Erythroblast (primary cell): Measurements from ENCODE around the gene CCNB3.
"Not testable (repeated sequence)": the region's sequence is repeated elsewhere in the genome, so short reads cannot be mapped to it uniquely, and the experiment has no call there.

Source experiments
- DNase-seq, 2 experiments: peaks; one replicate each; lab custom pipeline; 2025; lab: John Stamatoyannopoulos, UW
- GATA1 ChIP-seq: IDR thresholded peaks from 2 replicates; pipeline ENCODE4 v1.6.1; 2011; ENCODE audit warnings: low read depth, mild to moderate bottlenecking, control low read depth, low read length, moderate library complexity
- POLR2A ChIP-seq: IDR thresholded peaks from 2 replicates; pipeline ENCODE4 v1.6.1; 2011; ENCODE audit warnings: mild to moderate bottlenecking, low read length

CCNB3 gene

GRCh38 chrX:50200907-50201306, 3.7 kb upstream of the CCNB3 start, which contains the start of gene AKAP4:
Gene AKAP4, minus strand, starts transcription at chrX:50201007. Its CDS starts 118 bp downstream, at chrX:50200889.
- DNase-seq: no peak
- TF ChIP-seq POLR2A: no peak
- TF ChIP-seq GATA1: no peak

DNA sequence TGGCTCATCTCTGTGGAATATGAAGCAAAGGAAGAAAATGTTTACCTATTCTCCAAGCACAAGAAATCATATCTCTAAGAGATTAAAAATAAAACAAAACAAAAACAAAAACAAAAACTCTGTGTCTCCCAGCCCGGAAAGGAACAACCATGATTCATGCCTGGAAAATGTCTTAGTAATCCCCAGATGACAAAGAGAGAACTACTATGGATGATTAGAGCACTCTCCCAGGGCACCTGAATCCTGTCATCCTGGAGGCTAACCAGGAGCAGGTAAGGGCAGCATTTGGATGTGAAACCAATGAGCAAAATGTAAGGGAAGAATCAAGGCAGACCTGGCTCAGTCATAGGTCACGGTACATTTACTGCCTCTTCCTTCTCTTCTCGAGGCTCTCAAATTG, 2.0 kb upstream of the CCNB3 start:
- TF ChIP-seq POLR2A (no peak), GATA1 (no peak)
- DNase-seq: no peak

DNA sequence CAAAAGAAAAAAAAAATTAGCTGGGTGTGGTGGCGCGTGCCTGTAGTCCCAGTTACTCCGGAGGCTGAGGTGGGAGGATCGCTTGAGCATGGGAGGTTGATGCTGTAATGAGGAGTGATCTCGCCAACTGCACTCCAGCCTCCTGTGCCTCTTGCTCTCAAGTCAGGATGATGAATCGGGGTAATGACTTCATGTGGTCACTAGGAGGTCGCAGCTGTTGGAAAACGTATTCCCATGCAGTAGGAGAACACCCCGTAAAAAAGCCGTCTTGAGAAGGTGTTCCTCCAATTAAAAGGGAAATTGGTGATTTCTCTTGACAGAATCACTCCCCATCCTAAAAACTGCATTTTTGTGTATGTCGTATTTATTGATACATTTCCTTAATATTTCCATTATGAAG, 2.2 kb downstream of the CCNB3 start:
- peak in 1 of 2 experiments; percentile 1 for DNase-seq
- TF ChIP-seq POLR2A (no peak), GATA1 (no peak)

GRCh38 chrX:50211510-50211909, 6.9 kb downstream of the CCNB3 start:
- TF ChIP-seq POLR2A: no peak
- TF ChIP-seq GATA1: no peak
- peak; percentile 2 to 33 for DNase-seq

DNA sequence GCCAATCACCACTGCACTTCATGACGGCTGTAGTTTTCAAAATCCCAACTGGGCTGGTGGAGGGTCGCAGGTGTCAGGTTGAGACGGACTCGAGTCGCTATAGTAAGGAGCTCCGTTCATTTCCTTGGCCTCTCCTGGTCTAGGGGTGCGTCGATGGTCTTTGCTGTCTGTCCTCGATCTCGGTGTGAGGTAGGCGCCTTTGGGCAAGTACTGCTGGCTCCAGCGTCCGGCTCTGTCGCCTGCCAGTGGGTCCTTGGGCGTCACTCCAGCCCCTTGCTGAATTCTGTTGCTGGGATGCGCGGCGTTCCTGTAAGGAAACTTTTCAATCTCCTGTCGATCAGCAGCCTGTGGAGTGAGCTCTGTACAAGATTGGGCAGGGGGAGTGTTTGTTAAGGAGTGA, 76.7 kb downstream of the CCNB3 start:
- no peak for TF ChIP-seq POLR2A
- no peak for TF ChIP-seq GATA1
- DNase-seq: no peak

DNA sequence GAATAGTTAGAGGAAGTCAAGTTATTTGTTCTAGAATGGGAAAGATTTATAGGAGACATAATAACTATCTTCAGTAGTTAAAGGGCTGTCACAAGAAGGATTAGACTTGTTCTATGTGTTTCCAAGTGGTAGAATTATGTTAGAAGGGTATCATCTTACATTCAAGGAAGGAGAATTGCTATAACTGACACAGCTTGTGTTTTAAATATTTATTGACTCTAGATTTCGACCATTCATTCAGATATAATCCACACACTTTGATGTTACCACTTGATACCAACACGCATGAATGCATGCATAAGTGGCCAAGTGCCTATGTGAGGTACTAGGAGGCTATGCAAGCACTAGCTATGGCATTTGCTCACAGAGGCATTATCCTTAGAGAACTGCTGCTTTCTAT, 122.7 kb downstream of the CCNB3 start:
- DNase-seq: no peak
- TF ChIP-seq GATA1 (no peak), POLR2A (no peak)

DNA sequence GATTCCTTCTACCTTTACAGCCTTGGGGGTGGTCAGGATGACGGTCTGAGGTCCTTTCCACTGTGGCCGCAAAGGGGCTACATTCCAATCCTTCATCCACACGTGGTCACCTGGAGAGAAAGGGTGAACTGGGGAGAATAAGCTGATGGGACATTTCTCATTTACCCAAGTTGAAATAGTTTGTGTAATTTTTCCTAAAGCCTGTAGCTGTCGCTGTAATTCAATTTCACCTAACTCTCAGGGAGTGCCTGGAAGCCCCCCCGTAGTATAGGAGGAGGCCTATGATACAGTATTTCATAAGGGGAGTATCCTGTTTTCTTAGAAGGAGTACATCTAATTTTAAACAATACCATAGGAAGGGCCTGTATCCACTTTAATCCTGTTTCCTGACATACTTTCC, 128.1 kb downstream of the CCNB3 start:
- DNase-seq: not testable (repeated sequence)

DNA sequence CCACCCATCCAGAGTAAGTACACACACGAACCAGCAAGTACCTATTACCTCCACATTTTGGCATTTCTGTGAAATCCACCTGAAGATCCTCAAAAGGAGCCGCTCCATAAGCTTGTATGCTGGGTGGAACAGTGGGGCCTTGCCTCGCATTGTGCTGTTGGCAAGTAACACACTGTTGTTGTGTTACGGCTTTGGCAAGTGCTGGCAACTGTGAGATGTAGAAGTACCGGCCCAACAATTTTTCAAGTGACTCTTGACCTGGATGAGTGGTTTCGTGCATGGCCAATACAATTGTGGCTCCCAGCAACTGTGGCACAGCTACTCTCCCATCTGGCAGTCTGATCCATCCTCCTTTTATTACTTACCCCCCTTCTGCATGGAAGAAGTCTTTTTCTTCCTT, 128.7 kb downstream of the CCNB3 start:
- no peak for DNase-seq
- no peak for TF ChIP-seq POLR2A
- TF ChIP-seq GATA1: no peak

- DNase-seq: no peak
- TF ChIP-seq GATA1 (no peak), POLR2A (no peak)
These were observed 139.4 kb downstream of the CCNB3 start for GRCh38 chrX:50343917-50344316.

DNA sequence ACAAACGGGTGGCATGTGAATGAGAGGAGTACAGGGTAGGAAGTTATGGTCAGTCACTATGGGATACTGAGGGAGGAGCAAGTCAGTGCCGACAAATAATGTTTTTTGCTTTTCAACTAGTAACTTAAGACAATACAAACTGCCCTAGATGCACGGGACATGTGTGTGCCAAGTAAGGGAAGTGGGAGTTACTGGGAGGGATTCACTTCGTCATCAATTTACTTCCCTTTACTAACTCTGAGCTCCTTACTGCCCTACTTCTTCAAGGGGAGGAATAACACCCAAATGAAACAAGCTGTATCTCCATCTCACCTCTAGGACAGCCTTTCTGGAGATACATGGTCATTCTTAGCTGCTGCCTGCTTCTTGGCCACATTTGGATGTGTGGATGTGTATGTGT, 168.4 kb downstream of the CCNB3 start:
- no peak for TF ChIP-seq POLR2A
- TF ChIP-seq GATA1: no peak
- DNase-seq: no peak

DNA sequence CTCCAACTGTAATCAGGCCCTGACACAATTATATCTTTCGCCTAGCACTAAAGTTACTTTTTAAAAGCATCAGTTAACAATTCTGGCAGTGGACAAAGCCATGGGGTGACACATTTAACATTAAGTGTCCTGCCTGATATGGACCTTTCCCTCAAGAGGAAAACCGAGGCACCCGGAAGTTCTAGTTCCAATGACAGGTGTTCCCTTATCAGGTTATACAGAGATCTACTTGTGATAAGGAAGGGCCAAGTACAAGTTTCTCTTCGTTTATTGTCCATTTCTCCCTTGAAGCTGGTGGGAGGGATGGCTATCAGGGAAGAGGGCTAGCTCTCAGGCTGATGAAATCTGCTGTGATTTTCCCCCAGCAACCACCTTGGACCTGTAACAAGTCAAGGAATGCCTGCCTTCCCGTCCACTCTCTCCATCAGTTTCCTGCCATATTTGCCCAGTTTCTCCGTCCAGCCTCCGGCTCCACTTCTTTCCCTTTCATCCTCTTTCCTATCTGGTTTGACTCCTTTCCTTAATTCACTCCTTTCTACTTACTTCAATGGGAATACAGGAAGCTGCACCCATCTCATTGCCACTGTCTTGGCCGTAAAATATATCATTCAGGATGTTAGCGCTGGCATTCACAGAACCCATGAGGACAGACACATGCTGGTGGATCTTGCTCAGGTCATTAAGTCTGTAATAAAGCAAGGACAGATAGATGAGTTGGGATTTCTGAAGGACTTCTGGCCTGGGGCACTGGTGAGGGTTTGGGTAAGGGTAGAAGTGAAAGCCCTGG, 171.1 kb downstream of the CCNB3 start:
- no peak for DNase-seq
- TF ChIP-seq GATA1 (no peak), POLR2A (no peak)

GRCh38 chrX:50381729-50382415, 177.3 kb downstream of the CCNB3 start:
- DNase-seq: no peak

GRCh38 chrX:50386520-50386919, 182.0 kb downstream of the CCNB3 start:
- no peak for TF ChIP-seq GATA1
- no peak for TF ChIP-seq POLR2A
- no peak for DNase-seq

More at GRCh38 chrX:50381729-50382415, 177.3 kb downstream of the CCNB3 start:
- TF ChIP-seq GATA1 (no peak), POLR2A (no peak)

- TF ChIP-seq POLR2A: no peak
- no peak for TF ChIP-seq GATA1
- no peak for DNase-seq
These were observed 189.3 kb downstream of the CCNB3 start for GRCh38 chrX:50393902-50394301.
